ENCODE measurements around the gene FOXP1.

Gene FOXP1

DNA sequence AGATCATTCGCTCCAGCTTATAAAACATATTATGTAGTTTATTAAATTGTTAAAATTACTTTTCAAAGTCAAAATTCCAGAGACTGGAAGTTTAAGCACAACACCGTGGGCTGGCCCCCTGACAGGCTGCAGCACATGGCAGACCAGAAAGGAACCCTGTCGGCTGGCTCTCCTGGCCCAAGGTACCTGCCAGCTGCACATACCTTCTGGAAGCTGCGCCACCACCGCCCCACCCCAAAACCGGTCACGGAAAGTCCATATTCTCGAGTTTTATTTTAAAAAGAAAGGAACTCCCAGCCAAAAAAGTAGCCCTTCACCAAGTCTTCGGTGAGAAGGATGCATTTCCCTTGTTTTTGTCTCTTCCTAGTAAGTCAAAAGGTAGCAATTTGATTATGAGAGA is 94.6 kb downstream of the FOXP1 start:
- in situ Hi-C loops (cut with MboI; ENCODE audit: low sequenced_read_pairs): no loop called here

- in situ Hi-C loops (cut with MboI; ENCODE audit: low sequenced_read_pairs): no loop called here
These were observed 95.1 kb downstream of the FOXP1 start for GRCh38 chr3:71488391-71488809.

DNA sequence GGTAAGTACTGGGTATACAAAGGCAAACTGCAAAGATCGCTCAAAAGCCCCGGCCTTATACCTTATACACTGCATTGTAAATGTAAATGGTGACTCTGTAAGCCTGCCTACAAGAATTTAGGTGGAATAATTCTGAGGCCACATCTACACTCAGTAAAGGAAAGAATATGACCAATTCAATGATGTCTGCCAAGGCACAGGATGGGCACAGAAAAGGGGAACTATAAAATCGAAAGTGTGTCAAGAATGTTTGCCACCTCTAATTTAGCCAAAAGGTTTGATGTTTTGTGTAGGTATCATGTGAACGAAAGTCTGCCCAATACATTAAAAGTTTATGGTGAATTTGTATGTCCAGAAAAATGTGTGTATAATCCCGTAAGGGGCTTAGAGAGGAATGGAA is 96.1 kb downstream of the FOXP1 start:
- in situ Hi-C loops (cut with MboI; ENCODE audit: low sequenced_read_pairs): no loop called here

DNA sequence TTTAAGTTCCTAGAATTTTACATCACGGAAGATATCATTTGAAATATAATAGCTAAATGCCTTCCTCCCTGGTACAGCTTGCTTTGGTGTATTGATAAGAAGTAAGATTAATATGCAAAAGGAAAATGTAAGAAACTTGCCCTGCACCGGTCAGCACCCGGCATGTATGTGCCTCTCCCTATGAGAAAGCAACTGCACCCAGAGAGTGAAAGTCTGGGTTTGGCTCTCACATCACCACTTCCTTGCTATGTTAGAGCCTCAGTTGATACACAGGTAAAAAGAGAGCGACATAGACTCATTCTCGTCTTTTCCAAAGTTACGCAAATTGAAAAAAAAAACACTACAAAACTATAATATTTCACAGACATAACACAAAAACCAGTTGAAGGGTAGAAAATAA is 96.7 kb downstream of the FOXP1 start:
- in situ Hi-C loops (cut with MboI; ENCODE audit: low sequenced_read_pairs): no loop called here

DNA sequence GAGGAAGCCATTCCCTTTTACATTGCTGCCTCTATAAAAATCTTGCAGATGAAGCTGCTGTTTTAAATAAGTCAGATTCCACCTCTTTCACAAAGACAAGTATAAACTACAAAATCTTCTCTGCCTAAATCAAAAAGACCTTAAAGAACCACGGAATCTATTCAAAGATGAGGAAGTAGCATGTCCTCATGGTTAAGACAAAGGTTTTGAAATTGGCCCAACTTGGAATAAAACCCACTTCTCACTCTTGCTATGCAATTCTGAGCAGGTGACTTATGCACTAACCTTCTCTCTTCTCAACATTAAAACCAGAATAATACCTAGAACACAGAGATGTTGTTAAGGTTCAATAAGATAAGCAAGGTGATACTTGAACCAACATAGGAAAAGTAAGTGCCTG is 97.6 kb downstream of the FOXP1 start:
- in situ Hi-C loops (cut with MboI; ENCODE audit: low sequenced_read_pairs): no loop called here

DNA sequence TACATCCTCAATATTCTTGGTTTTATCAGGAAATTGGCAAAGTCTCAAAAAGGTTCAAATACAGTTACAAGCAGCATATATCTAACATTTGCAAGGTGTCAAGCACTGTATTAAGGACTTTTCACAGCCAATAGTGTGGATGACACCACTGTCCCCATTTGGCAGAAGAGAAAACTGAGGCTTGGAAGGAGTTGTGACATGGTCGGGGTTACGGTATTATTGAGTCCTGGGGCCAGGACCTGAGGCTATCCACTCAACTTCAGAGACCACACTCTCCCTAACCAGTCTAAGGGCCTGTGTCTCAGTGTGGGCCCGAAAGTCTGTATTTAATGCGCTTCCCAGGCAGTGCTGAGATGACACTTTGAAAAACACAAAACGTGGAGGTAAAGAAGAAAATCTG is 99.1 kb downstream of the FOXP1 start:
- in situ Hi-C loops (cut with MboI; ENCODE audit: low sequenced_read_pairs): no loop called here

DNA sequence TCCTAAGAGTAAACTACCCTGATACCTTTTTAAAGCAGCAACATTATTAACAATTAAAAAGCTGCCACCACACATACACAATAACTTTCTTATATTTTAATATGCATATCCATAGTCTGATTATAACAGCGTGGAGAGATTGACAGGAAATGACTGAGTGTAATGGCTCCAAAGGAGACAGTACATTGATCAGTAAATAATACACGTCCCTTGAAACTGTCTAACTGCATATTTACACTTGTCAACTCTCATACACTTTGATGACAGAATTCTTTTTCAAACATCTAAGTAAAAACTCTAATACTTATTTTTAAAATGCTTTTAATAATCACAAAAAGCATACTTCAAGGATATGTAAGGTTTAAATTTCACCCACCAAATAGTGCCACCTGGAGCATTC is 99.5 kb downstream of the FOXP1 start:
- in situ Hi-C loops (cut with MboI; ENCODE audit: low sequenced_read_pairs): no loop called here

DNA sequence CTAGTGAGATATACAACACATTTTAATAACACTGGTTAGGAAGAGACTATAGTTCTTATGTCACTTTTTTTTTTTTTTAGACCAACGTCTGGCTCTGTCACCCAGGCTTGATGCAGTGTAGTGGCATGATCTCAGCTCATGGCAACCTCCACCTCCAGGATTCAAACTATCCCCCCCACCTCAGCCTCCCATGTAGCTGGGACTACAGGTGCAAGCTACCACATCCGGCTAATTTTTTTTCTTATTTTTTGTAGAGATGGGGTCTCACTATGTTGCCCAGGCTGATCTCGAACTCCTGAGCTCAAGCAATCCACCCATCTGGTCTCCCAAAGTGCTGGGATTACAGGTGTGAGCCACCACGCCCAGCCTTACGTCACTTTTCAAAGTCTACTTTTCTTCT is 100.8 kb downstream of the FOXP1 start:
- in situ Hi-C loops (cut with MboI; ENCODE audit: low sequenced_read_pairs): no loop called here

DNA sequence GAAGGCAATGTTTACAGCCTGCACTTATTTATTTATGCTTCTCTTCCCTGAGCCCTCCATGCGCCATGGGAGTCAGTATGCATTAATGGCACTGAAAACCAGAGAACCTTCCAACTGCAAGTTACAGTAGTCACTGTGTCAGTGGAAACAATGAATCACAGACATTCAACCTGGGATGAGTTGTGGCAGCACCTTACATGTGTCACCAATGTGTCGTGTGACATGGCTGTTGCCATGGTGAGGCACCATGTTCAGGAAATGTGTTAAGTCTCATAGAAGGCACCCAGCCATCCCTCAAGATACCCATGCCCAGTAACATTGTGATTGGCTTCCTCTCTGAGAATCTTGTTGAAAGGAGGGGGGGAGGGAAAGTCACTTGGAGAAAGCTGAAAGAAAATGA is 105.0 kb downstream of the FOXP1 start:
- in situ Hi-C loops (cut with MboI; ENCODE audit: low sequenced_read_pairs): no loop called here

DNA sequence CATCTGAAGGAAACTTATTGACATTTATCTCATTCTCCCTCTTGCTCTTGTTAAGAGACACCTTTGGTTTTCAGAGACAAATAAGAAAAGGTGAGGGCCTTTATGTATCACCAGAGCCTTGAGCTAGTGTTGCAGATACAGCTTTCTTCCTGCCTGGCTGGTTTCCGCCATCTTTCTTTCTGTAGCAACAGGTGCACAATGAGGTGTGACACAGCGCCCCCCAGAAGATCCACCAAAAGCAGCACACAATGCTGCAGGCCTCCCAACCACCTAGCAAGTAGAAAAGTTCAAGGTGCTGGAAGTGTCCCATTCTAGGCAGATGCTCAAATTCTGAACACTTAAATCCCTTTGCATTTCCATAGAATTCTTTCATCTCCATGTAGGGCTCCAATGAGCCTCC is 106.6 kb downstream of the FOXP1 start:
- in situ Hi-C loops (cut with MboI; ENCODE audit: low sequenced_read_pairs): no loop called here

DNA sequence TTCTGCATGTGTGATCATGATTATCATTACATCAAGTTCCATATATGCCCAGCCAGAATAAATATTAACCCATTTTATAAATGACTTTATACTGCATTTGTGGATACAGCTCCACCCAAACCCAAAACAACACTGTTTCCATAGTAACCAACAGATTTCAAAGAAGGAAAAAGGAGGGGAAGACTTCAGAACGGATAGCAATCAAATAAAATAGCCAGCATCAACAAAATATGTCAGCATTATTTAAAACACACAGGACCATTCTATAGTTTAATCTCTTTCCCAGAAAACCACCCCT is 114.4 kb downstream of the FOXP1 start:
- in situ Hi-C loops (cut with MboI; ENCODE audit: low sequenced_read_pairs): no loop called here

- in situ Hi-C loops (cut with MboI; ENCODE audit: low sequenced_read_pairs): no loop called here
These were observed 115.0 kb downstream of the FOXP1 start for GRCh38 chr3:71468311-71469137.

DNA sequence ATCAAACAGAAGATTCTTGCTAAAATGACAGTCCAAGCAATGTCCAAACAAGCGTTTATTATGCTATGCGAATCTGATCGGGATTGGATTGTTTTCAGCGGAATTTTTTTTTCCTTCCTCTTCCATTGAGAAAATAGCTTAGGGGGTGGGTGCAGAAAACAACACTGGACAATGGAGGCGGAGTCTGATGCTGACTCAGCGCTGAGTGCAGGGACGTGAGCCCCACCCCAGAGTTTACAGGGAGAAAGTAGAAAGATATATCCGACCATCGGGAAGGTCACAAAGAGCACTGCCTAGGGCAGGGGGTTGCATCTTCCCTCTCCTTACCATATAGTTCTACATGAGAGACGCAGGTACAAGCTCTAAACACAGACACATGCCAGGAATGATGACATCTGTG is 117.0 kb downstream of the FOXP1 start:
- in situ Hi-C loops (cut with MboI; ENCODE audit: low sequenced_read_pairs): no loop called here

- in situ Hi-C loops (cut with MboI; ENCODE audit: low sequenced_read_pairs): no loop called here
These were observed 118.0 kb downstream of the FOXP1 start for GRCh38 chr3:71465371-71466036.

DNA sequence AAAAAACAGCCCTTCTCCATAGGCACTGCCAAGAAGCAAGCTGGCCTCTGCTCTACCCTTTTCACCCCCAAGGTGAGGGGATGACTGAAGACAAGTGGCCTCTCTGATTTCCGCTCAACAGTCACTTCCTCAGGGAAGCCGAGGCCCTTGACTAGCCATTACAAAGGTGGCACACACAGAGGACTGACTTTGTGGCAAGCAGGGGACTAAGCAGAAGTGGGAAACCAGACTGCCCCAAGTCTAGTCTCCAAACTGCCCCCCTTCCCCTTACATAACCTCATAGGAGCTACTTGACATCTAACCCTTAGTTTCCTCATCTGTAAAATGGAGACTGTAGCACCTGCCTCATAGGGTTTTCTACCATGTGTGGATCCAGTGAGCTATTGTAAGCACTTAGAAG is 118.9 kb downstream of the FOXP1 start:
- in situ Hi-C loops (cut with MboI; ENCODE audit: low sequenced_read_pairs): no loop called here

GRCh38 chr3:71463617-71464016 is 119.9 kb downstream of the FOXP1 start:
- in situ Hi-C loops (cut with MboI; ENCODE audit: low sequenced_read_pairs): no loop called here

GRCh38 chr3:71462586-71462985 is 120.9 kb downstream of the FOXP1 start:
- in situ Hi-C loops (cut with MboI; ENCODE audit: low sequenced_read_pairs): no loop called here

- in situ Hi-C loops (cut with MboI; ENCODE audit: low sequenced_read_pairs): no loop called here
These were observed 121.6 kb downstream of the FOXP1 start for GRCh38 chr3:71461749-71462483.

GRCh38 chr3:71461114-71461513 is 122.4 kb downstream of the FOXP1 start:
- in situ Hi-C loops (cut with MboI; ENCODE audit: low sequenced_read_pairs): no loop called here

- in situ Hi-C loops (cut with MboI; ENCODE audit: low sequenced_read_pairs): no loop called here
These were observed 124.6 kb downstream of the FOXP1 start for GRCh38 chr3:71458895-71459294.

DNA sequence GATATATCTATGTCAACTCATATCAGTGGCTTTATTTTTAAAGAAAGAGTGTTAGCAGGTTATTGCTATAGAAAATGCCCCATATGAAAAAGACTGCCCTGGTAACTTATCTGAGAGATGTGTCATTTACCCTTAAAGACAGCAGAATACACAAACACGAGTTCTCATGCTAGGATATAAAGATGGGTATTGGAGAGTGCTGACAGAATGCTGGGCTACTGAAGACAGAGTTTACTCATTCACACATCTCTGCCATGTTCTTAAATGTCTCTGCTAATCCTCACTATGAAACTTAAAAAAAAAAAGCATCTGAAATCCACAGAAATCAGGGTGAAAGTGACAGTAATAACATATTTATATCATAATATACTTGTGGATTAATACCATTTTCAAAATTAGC is 126.7 kb downstream of the FOXP1 start:
- in situ Hi-C loops (cut with MboI; ENCODE audit: low sequenced_read_pairs): no loop called here

DNA sequence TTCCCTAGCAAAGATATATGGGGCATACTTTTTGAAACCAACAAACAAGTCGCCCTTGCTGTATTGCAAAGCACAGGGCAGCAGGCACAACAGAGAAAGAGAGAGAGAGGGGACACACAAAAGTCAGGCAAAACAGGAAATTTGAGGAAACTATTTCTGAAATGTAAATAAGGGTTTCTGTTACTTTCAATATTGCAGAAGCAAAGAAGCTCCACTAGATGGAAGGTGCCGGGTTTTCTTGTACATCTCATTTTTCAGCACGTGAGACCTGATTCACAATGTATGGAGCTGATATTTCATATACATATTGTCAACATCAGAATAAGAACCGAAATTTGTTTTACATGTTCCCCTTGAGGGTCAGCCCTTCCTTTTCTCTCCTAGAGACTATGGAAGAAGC is 127.4 kb downstream of the FOXP1 start:
- in situ Hi-C loops (cut with MboI; ENCODE audit: low sequenced_read_pairs): no loop called here
